Colonic mucosa (tissue), 4 donors: ENCODE measurements around the gene IL19. TPM values are rescaled to one million over a fixed set of nuclear protein-coding genes. Genes with fewer than 3 reads are reported as not detected.
"Not testable (repeated sequence)": the region's sequence is repeated elsewhere in the genome, so short reads cannot be mapped to it uniquely, and the experiment has no call there.

ENCODE experiments used
- DNase-seq: peaks from one replicate; pipeline ENCODE4 v3.0.0-alpha.2; 2020
- H3K27ac ChIP-seq: fragments of 200-600 bp; one replicate; pipeline ENCODE4 v1.8.0; 2021
- H3K27me3 ChIP-seq: fragments of 200-600 bp; one replicate; pipeline ENCODE4 v1.8.0; 2021
- H3K36me3 ChIP-seq: fragments of 200-600 bp; one replicate; pipeline ENCODE4 v1.8.0; 2021
- H3K4me1 ChIP-seq: fragments of 200-600 bp; one replicate; pipeline ENCODE4 v1.8.0; 2021; ENCODE audit warnings: mild to moderate bottlenecking
- H3K4me3 ChIP-seq: fragments of 200-600 bp; one replicate; pipeline ENCODE4 v1.8.0; 2021
- H3K9ac ChIP-seq, 2 donors: one replicate each; pipeline ENCODE4 v1.7.0; 2013; ENCODE audit warnings: control low read depth in 2 of 2, low read depth in 2 of 2, low read length in 2 of 2
- H3K9me3 ChIP-seq: fragments of 200-600 bp; one replicate; pipeline ENCODE4 v1.8.0; 2021
- CTCF ChIP-seq: fragments of 200-600 bp; IDR thresholded peaks from one replicate; pipeline ENCODE4 v1.8.0; 2022; ENCODE audit warnings: antibody characterized with exemption, mild to moderate bottlenecking
- intact Hi-C: fragments of 100-400 bp; cut with DNase I; formaldehyde crosslinking; loops from one replicate; pipeline ENCODE4 v1.14.1; 2022
- total RNA-seq, 2 donors: library from RNA; stranded (reverse); fragmentation: NEBNext Ultra II Directional in 1 of 2; extraction: Animal tissue kit (Norgen Biotek cat#: 25700) in 1 of 2; gene quantifications; one replicate each; pipeline ENCODE4 v1.2.1, GENCODE V29; 2021
- donor health status: healthy.
- donor health status: DM: no; HTN: no; CAD: no.
- donor health status: DM: no; HTN: no; CAD: no.

IL19 gene
- total RNA-seq, 2 donors from 2014 or later = 0.40 TPM; not detected in 1

- Histone ChIP-seq H3K9ac (no peak overlapping the region), H3K4me3 (no peak overlapping the region), H3K4me1 (no peaks in the 10 kb centered on the region), H3K9me3 (no peaks in the 10 kb centered on the region), H3K27me3 (no peaks in the 10 kb centered on the region), H3K27ac (no peak overlapping the region), H3K36me3 (no peaks in the 10 kb centered on the region)
- DNase-seq = no peak
- intact Hi-C loops = no loop called here
- TF ChIP-seq CTCF = no peak
Observed at GRCh38 chr1:206774093-206774492, 3.5 kb downstream of the IL19 start.

GRCh38 chr1:206776229-206776628 is 5.7 kb downstream of the IL19 start:
- TF ChIP-seq CTCF = no peak
- H3K4me3 ChIP-seq = no peak overlapping the region
- H3K4me1 ChIP-seq = no peaks in the 10 kb centered on the region
- no peaks in the 10 kb centered on the region for H3K9me3 ChIP-seq
- H3K27ac ChIP-seq = no peak overlapping the region
- H3K36me3 ChIP-seq = no peaks in the 10 kb centered on the region
- H3K27me3 ChIP-seq = no peaks in the 10 kb centered on the region
- DNase-seq = no peak
- H3K9ac ChIP-seq = no peak overlapping the region
- intact Hi-C loops = no loop called here

GRCh38 chr1:206778031-206778430 is 7.5 kb downstream of the IL19 start:
- Histone ChIP-seq H3K9ac (no peak overlapping the region), H3K27me3 (no peaks in the 10 kb centered on the region), H3K36me3 (no peaks in the 10 kb centered on the region), H3K27ac (no peak overlapping the region), H3K9me3 (no peaks in the 10 kb centered on the region), H3K4me1 (no peaks in the 10 kb centered on the region), H3K4me3 (no peak overlapping the region)
- no peak for DNase-seq
- no peak for TF ChIP-seq CTCF
- intact Hi-C loops = no loop called here

- DNase-seq, H3K4me3 ChIP-seq, intact Hi-C loops, H3K27me3 ChIP-seq, H3K9me3 ChIP-seq, H3K36me3 ChIP-seq, H3K9ac ChIP-seq, H3K4me1 ChIP-seq, H3K27ac ChIP-seq: not testable (repeated sequence)
Observed at GRCh38 chr1:206778911-206779310, 8.3 kb downstream of the IL19 start.

- DNase-seq = no peak
- Histone ChIP-seq H3K36me3 (no peaks in the 10 kb centered on the region), H3K4me3 (no peak overlapping the region), H3K9me3 (no peaks in the 10 kb centered on the region), H3K4me1 (no peaks in the 10 kb centered on the region), H3K9ac (no peak overlapping the region), H3K27me3 (no peaks in the 10 kb centered on the region), H3K27ac (no peak overlapping the region)
- intact Hi-C loops = no loop called here
- TF ChIP-seq CTCF = no peak
Observed at GRCh38 chr1:206779638-206780037, 9.1 kb downstream of the IL19 start.

GRCh38 chr1:206782448-206782847 is 11.9 kb downstream of the IL19 start:
- no peak for TF ChIP-seq CTCF
- DNase-seq = no peak
- Histone ChIP-seq H3K27me3 (no peaks in the 10 kb centered on the region), H3K9me3 (no peaks in the 10 kb centered on the region), H3K9ac (no peak overlapping the region), H3K27ac (no peak overlapping the region), H3K36me3 (no peaks in the 10 kb centered on the region), H3K4me3 (no peak overlapping the region), H3K4me1 (no peaks in the 10 kb centered on the region)
- intact Hi-C loops = no loop called here
